AG10803 (cell line): ENCODE measurements around the gene NDST4.

Experiments
- DNase-seq: peaks from one replicate; pipeline ENCODE4 v3.0.0; 2010; ENCODE audit warnings: low read depth
- H3K4me3 ChIP-seq: 2 replicates; pipeline ENCODE4 v1.5.1; 2011; ENCODE audit warnings: mild to moderate bottlenecking, low read length, control low read depth
- TF ChIP-seq, protein P1 (sequence below): conservative IDR thresholded peaks from 2 replicates; pipeline ENCODE4 v1.5.1; 2011; ENCODE audit warnings: mild to moderate bottlenecking, low read length, control low read depth, inconsistent platforms

Gene NDST4

GRCh38 chr4:115058533-115058932 lies 54.9 kb downstream of the NDST4 start:
- no peak overlapping the region for H3K4me3 ChIP-seq
- TF ChIP-seq, protein P1, sequence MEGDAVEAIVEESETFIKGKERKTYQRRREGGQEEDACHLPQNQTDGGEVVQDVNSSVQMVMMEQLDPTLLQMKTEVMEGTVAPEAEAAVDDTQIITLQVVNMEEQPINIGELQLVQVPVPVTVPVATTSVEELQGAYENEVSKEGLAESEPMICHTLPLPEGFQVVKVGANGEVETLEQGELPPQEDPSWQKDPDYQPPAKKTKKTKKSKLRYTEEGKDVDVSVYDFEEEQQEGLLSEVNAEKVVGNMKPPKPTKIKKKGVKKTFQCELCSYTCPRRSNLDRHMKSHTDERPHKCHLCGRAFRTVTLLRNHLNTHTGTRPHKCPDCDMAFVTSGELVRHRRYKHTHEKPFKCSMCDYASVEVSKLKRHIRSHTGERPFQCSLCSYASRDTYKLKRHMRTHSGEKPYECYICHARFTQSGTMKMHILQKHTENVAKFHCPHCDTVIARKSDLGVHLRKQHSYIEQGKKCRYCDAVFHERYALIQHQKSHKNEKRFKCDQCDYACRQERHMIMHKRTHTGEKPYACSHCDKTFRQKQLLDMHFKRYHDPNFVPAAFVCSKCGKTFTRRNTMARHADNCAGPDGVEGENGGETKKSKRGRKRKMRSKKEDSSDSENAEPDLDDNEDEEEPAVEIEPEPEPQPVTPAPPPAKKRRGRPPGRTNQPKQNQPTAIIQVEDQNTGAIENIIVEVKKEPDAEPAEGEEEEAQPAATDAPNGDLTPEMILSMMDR = no peak
- no peak for DNase-seq

DNA sequence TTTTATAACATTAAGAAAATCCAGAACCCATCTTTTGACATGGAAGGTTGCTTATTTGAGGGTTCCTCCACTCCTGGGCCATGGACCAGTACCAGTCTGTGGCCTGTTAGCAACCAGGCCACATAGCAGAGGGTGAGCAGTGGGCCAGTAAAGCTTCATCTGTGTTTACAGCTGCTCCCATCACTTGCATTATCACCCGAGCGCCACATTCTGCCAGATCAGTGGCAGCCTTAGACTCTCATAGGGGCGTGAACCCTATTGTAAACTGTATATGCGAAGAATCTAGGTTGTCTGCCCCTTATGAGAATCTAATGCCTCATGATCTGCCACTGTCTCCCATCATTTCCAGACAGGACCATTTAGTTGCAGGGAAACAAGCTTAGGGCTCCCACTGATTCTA lies 58.6 kb downstream of the NDST4 start:
- DNase-seq = no peak
- H3K4me3 ChIP-seq = no peak overlapping the region
- TF ChIP-seq, protein P1 = no peak

DNA sequence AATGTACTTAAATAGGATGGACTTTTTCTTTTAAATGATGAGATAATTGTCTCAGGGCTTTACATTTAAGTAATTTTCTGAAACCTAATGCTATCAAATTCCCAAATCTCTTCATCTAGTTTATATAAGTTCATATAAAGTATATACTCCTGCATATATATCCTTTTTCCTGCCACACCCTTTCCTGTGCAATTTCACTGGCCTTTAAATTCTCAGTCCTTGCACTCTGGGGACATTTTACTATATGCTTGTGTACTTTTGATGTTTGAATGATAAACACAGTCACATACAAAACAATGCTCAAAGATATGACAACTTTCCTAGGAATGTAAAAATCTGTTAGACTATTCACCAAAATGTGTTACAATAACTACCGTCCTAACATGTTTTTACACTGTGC lies 60.1 kb downstream of the NDST4 start:
- TF ChIP-seq, protein P1 = no peak
- no peak overlapping the region for H3K4me3 ChIP-seq
- no peak for DNase-seq

DNA sequence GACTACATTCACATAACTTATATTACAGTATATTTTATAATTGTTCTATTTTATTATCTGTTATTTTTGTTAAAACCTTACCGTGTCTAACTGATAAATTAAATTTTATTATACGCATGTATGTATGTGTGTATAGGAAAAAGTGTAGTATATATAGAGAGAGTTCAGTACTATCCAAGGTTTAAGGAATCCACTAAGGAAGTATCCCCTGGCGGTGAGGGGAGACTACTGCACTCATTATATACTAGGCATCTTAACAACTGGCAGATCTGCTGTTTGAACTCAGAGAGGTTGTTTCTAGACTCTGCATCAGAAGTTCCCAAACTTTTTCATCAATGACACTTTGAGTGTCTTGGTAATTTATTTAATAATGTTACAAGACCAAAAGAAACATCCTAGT lies 70.9 kb downstream of the NDST4 start:
- H3K4me3 ChIP-seq = no peak overlapping the region
- DNase-seq = no peak
- TF ChIP-seq, protein P1 = peak; percentile 37; the same call in 1 of the 2 replicates

GRCh38 chr4:115030281-115030680 lies 83.1 kb downstream of the NDST4 start:
- DNase-seq = no peak
- no peak overlapping the region for H3K4me3 ChIP-seq
- TF ChIP-seq, protein P1 = no peak

DNA sequence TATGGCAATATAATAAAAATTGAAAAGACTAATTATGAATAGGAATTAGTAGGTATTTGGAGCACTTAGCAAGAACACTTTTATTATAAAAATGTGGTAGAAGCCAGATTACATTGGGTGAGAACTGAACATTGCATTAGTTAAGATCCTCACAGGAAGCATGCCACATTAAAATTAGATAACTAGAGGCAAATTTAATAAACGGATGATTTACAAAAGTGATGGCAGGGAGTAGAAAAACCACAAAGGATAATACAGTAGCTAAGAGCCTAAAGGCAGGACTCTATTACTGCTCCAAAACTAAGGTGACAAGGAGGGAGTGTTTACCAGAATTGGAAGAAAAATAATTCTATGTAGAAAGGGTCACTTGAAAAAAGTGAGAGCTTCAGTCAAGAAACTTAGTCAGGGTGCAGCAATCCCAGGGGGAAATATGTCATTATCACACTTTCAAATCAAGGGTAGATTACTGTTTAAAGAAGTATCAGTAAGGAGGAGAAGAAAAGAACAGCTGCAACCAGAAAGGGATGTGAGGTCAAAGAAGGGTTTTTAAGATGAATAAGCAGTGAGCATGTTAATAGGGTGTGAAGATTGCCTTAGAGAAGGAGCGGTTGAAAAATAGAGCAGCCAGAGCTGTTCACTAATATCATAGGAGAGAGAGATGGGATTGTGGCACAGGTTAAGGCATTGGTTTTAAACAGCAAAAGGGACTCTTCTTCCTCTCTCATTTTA lies 84.6 kb downstream of the NDST4 start:
- TF ChIP-seq, protein P1 = no peak
- DNase-seq = no peak
- H3K4me3 ChIP-seq = no peak overlapping the region

- TF ChIP-seq, protein P1 = no peak
- H3K4me3 ChIP-seq = no peak overlapping the region
- DNase-seq = no peak
These were observed 113.5 kb downstream of the NDST4 start for GRCh38 chr4:114999880-115000279.
